ENCODE measurements around the gene ANKRD28.
"Not testable (repeated sequence)": the region's sequence is repeated elsewhere in the genome, so short reads cannot be mapped to it uniquely, and the experiment has no call there.

ANKRD28 gene

DNA sequence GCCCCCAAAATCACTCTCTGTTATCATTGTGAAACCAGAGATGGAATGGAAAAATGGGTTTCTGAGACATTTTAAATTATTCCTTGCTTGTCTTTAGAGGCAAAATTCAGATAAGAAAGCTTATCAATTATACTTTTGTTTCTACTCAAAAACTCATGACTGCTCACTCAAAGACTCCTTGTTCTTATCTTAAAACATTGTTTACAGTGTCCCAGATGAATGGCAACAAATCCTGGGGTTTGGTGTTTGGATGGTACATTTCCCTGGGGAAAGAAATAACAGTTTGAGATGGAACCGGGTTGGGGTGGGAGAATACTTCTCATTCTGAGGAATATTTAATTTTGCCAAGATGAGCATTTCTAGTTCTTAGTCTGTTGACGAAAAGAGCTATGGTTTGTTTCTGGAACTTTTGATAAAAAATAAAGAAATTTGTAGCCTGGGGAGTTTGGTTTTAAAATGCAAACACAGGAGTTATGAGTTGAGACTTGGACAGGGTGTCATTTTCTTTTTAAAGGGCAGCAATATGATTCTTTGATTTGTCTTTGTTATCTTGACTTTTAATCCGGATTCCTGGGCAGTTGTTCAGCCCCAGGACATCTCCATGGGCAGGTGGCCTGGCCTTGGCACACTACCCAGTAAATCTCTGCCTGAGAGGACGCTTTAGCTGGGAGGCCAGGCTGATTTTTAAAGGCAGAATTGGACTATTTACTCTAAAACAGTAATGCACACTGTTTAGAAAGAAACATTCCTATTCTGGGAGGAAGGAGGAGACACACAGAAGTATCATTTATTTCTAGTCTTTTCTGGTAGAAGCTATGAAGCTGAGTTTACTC is 163.8 kb downstream of the ANKRD28 start:
- no peak for DNase-seq

- DNase-seq: no peak
Observed at GRCh38 chr3:15633159-15633558, 164.6 kb downstream of the ANKRD28 start.

- no peak for DNase-seq
Observed at GRCh38 chr3:15632212-15632580, 165.6 kb downstream of the ANKRD28 start.

GRCh38 chr3:15631426-15632211 is 166.2 kb downstream of the ANKRD28 start:
- no peak for DNase-seq

DNA sequence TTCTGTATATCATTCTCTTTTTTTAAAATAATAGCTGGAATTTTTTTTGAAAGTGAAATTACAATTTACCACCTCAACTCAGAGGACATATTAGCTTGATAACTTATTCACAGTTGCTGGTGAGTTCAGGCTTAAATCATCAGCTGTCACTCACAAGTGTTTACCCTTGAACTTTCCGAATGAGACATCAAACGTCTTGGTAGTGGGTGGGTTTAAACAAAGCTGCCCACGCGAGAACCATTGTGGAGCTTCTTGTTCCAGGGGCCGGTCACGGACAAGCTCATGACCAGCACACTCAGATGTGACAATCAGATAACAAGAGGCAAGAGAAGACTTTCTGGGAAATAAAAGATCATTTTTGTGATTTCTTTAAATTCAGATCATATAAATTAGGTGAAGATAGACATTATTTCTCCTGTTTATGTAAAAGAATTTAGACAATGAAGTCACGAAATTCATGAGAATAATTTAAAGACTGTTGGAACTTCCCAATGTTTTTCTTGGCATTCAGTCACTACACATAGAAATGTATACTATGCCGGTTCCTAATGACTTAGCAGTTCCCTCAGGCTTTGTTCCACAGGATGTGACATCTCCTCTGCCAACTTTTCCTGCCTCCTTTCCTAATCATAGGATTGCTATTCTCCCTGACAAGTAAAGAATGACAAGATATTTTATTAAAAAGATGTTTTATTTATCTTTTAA is 167.0 kb downstream of the ANKRD28 start:
- no peak for DNase-seq

DNA sequence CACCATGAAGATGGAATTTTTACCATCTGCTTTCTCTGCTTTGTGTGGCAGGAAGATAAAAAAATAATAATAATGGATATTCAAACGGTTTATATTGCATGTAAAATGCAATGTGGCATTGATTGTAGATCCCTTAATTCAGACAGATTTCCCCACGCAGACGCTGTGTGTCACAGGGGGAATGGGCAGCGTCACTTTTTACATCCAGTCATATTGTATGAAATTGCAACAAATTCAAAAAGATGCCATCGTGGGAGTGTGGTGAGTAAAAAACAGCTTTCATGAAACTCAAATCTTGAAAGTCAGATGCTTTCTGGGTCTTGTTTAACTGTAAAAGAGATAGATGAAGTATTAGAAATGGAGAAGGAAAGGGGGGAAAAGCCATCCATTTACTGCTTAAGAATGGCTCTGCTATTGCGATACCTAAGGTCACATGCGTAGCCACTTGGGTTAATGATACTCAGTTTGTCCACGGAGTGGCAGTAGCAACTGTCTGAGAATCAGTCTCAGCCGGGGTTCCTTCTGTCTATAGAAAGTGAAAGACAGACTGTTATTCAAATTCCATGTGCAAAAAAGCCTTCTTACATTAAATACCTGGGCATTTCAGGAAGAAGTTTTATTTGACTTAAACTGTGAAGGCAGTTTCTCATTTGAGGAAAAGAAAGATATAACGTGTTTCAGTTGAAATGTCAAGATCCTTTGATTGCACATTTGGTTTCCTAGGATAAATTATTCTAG is 167.8 kb downstream of the ANKRD28 start:
- peak; percentile 35 for DNase-seq

GRCh38 chr3:15628967-15629366 is 168.8 kb downstream of the ANKRD28 start:
- DNase-seq: no peak

- DNase-seq: no peak
Observed at GRCh38 chr3:15623535-15624440, 174.0 kb downstream of the ANKRD28 start.

GRCh38 chr3:15619659-15620464 is 177.9 kb downstream of the ANKRD28 start:
- not testable (repeated sequence) for DNase-seq
